Tongue (tissue), 2 donors: Measurements from ENCODE around the gene GALNT2. TPM values are rescaled to one million over a fixed set of nuclear protein-coding genes. Genes with fewer than 3 reads are reported as not detected.

Experiments used
- DNase-seq: peaks from one replicate; pipeline ENCODE4 v3.0.0-alpha.2; 2015
- total RNA-seq: library from RNA; depleted of rRNA; stranded (reverse); fragments of >200 nt; gene quantifications from one replicate; pipeline ENCODE4 v1.2.3, GENCODE V29; 2014

GALNT2 gene
- total RNA-seq, 1 donor from 2014 or later: 83.3 TPM

- no peak for DNase-seq
These were observed 15.9 kb upstream of the GALNT2 start for GRCh38 chr1:230050973-230051735.

- no peak for DNase-seq
These were observed 15.0 kb upstream of the GALNT2 start for GRCh38 chr1:230052018-230052417.

GRCh38 chr1:230052665-230053064 lies 14.4 kb upstream of the GALNT2 start:
- DNase-seq: no peak

GRCh38 chr1:230054092-230054749 lies 12.8 kb upstream of the GALNT2 start:
- peak; percentile 45 for DNase-seq

- DNase-seq: no peak
These were observed 10.9 kb upstream of the GALNT2 start for GRCh38 chr1:230056098-230056497.

- no peak for DNase-seq
These were observed 9.9 kb upstream of the GALNT2 start for GRCh38 chr1:230057100-230057499.

- no peak for DNase-seq
These were observed 9.1 kb upstream of the GALNT2 start for GRCh38 chr1:230057681-230058565.

- DNase-seq: peak; percentile 40
These were observed 8.4 kb upstream of the GALNT2 start for GRCh38 chr1:230058626-230059025.

- no peak for DNase-seq
These were observed 5.2 kb upstream of the GALNT2 start for GRCh38 chr1:230061801-230062200.

- no peak for DNase-seq
These were observed 4.5 kb upstream of the GALNT2 start for GRCh38 chr1:230062521-230062920.

- DNase-seq: no peak
These were observed 2.8 kb upstream of the GALNT2 start for GRCh38 chr1:230064283-230064682.

- no peak for DNase-seq
These were observed 1.9 kb upstream of the GALNT2 start for GRCh38 chr1:230065161-230065560.

- DNase-seq: no peak
These were observed 1.5 kb upstream of the GALNT2 start for GRCh38 chr1:230065571-230065970.

GRCh38 chr1:230066031-230066430 lies 1.0 kb upstream of the GALNT2 start:
- DNase-seq: peak; percentile 17

GRCh38 chr1:230067419-230067870 lies 407 bp downstream of the GALNT2 start:
- DNase-seq: peak; percentile 66

GRCh38 chr1:230067871-230068620 lies 1.0 kb downstream of the GALNT2 start:
- DNase-seq: peak; percentile 45

- peak; percentile 30 for DNase-seq
These were observed 1.5 kb downstream of the GALNT2 start for GRCh38 chr1:230068621-230068873.

GRCh38 chr1:230068952-230069684 lies 2.1 kb downstream of the GALNT2 start:
- peak; percentile 45 for DNase-seq

- DNase-seq: peak; percentile 12
These were observed 2.8 kb downstream of the GALNT2 start for GRCh38 chr1:230069796-230070195.

- DNase-seq: no peak
These were observed 3.5 kb downstream of the GALNT2 start for GRCh38 chr1:230070321-230071208.
